Spinal cord (tissue), 10 donors: ENCODE data around the gene NCEH1. TPM values are rescaled to one million over a fixed set of nuclear protein-coding genes. Genes with fewer than 3 reads are reported as not detected.
A peak's percentile ranks its signal among the peaks of the same experiment; 100 is the strongest.
"Not testable (repeated sequence)": the region's sequence is repeated elsewhere in the genome, so short reads cannot be mapped to it uniquely, and the experiment has no call there.

ENCODE experiments used
- DNase-seq, 6 donors: peaks; one replicate each; pipeline versions ENCODE4 v3.0.0 to v3.0.0-alpha.2; 2013 to 2015; ENCODE audit warnings: low spot score in 6 of 6, low read depth in 4 of 6
- H3K27ac ChIP-seq: one replicate; pipeline ENCODE4 v1.5.1; 2013; ENCODE audit warnings: low read depth, low read length, control low read depth
- H3K27me3 ChIP-seq: one replicate; pipeline ENCODE4 v1.6.1; 2013; ENCODE audit warnings: low read length; ENCODE audit not compliant: control insufficient read depth, insufficient read depth
- H3K36me3 ChIP-seq: one replicate; pipeline ENCODE4 v1.6.1; 2013; ENCODE audit warnings: low read length; ENCODE audit not compliant: control insufficient read depth, insufficient read depth
- H3K4me1 ChIP-seq: one replicate; pipeline ENCODE4 v1.6.1; 2013; ENCODE audit warnings: low read length; ENCODE audit not compliant: control insufficient read depth, insufficient read depth
- H3K4me3 ChIP-seq: one replicate; pipeline ENCODE4 v1.5.1; 2013; ENCODE audit warnings: low read depth, low read length, control low read depth
- H3K9me3 ChIP-seq: one replicate; pipeline ENCODE4 v1.6.1; 2013; ENCODE audit warnings: low read length; ENCODE audit not compliant: control insufficient read depth, insufficient read depth
- WGBS: methylation state at CpG from one replicate; pipeline ENCODE4 v1.1.5; 2013; ENCODE audit warnings: missing lambda C conversion rate; ENCODE audit not compliant: insufficient coverage; 5-methylcytosine and 5-hydroxymethylcytosine counted together
- polyA plus RNA-seq, 2 donors: library from polyadenylated mRNA; unstranded; fragments of 120-200 nt; gene quantifications; one replicate each; pipeline ENCODE4 v1.2.1, GENCODE V29; 2013; ENCODE audit not compliant: insufficient read length in 2 of 2
- total RNA-seq, 2 donors: library from RNA; depleted of rRNA in 1 of 2; stranded (reverse); fragments of 120-200 nt in 1 of 2; fragments of >200 nt in 1 of 2; gene quantifications; one replicate each; pipeline versions ENCODE4 v1.2.3 to v1.2.4, GENCODE V29; 2013 to 2014
- donor health status: healthy.

The NCEH1 gene
- total and polyA plus RNA-seq, 4 donors = 4.0 to 16.3 (median 11.4) TPM

GRCh38 chr3:172595664-172596393 is 115.0 kb downstream of the NCEH1 start:
- H3K9me3 ChIP-seq = no peaks in the 10 kb centered on the region

GRCh38 chr3:172594900-172595663 is 115.8 kb downstream of the NCEH1 start:
- H3K27me3 ChIP-seq, H3K27ac ChIP-seq, H3K9me3 ChIP-seq, H3K4me1 ChIP-seq, H3K4me3 ChIP-seq, H3K36me3 ChIP-seq, DNase-seq: not testable (repeated sequence)
- no CpG with 5 or more reads among the region's 11 CpGs for WGBS

More at GRCh38 chr3:172595664-172596393, 115.0 kb downstream of the NCEH1 start:
- WGBS = 44% methylated on average over 4 of the region's 7 CpGs
- Histone ChIP-seq H3K4me1 (no peaks in the 10 kb centered on the region), H3K4me3 (peak overlapping the region; percentile 3), H3K27ac (no peak overlapping the region), H3K36me3 (no peaks in the 10 kb centered on the region), H3K27me3 (no peaks in the 10 kb centered on the region)
- DNase-seq = peak in 3 of 6 donors; percentile 15 to 78 (median 66)

GRCh38 chr3:172592898-172593669 is 117.8 kb downstream of the NCEH1 start:
- Histone ChIP-seq H3K36me3 (no peaks in the 10 kb centered on the region), H3K27me3 (no peaks in the 10 kb centered on the region), H3K4me3 (no peak overlapping the region), H3K27ac (no peak overlapping the region), H3K4me1 (no peaks in the 10 kb centered on the region), H3K9me3 (peaks cover 1% of the 10 kb centered on the region)
- WGBS = 99% methylated on average over 10 of the region's 11 CpGs
- DNase-seq = no peak

GRCh38 chr3:172591876-172592771 is 118.7 kb downstream of the NCEH1 start:
- Histone ChIP-seq H3K36me3 (no peaks in the 10 kb centered on the region), H3K27ac (no peak overlapping the region), H3K4me3 (no peak overlapping the region), H3K9me3 (peaks cover 1% of the 10 kb centered on the region), H3K27me3 (no peaks in the 10 kb centered on the region), H3K4me1 (no peaks in the 10 kb centered on the region)
- DNase-seq = no peak
- WGBS = 92% methylated on average over 9 of the region's 11 CpGs

- H3K4me1 ChIP-seq = no peaks in the 10 kb centered on the region
- H3K9me3 ChIP-seq = peaks cover 1% of the 10 kb centered on the region
- no peak overlapping the region for H3K27ac ChIP-seq
- H3K4me3 ChIP-seq = no peak overlapping the region
- DNase-seq = no peak
- no peaks in the 10 kb centered on the region for H3K36me3 ChIP-seq
- H3K27me3 ChIP-seq = no peaks in the 10 kb centered on the region
- WGBS = 100% methylated on average over 4 of the region's 4 CpGs
These were observed 119.7 kb downstream of the NCEH1 start for GRCh38 chr3:172591125-172591605.

GRCh38 chr3:172586436-172586835 is 124.4 kb downstream of the NCEH1 start:
- DNase-seq = no peak
- Histone ChIP-seq H3K4me1 (no peaks in the 10 kb centered on the region), H3K9me3 (peaks cover 1% of the 10 kb centered on the region), H3K27me3 (no peaks in the 10 kb centered on the region), H3K4me3 (no peak overlapping the region), H3K36me3 (no peaks in the 10 kb centered on the region), H3K27ac (no peak overlapping the region)

- Histone ChIP-seq H3K36me3 (no peaks in the 10 kb centered on the region), H3K4me1 (no peaks in the 10 kb centered on the region), H3K27ac (no peak overlapping the region), H3K27me3 (no peaks in the 10 kb centered on the region), H3K4me3 (no peak overlapping the region), H3K9me3 (peaks cover 1% of the 10 kb centered on the region)
- no peak for DNase-seq
- WGBS = no CpG with 5 or more reads among the region's 4 CpGs
These were observed 124.9 kb downstream of the NCEH1 start for GRCh38 chr3:172585954-172586353.

- Histone ChIP-seq H3K9me3 (no peaks in the 10 kb centered on the region), H3K27me3 (no peaks in the 10 kb centered on the region), H3K4me1 (no peaks in the 10 kb centered on the region), H3K36me3 (no peaks in the 10 kb centered on the region), H3K4me3 (no peak overlapping the region), H3K27ac (no peak overlapping the region)
- no CpG with 5 or more reads among the region's 1 CpG for WGBS
- DNase-seq = peak in 1 of 6 donors; percentile 50
These were observed 128.2 kb downstream of the NCEH1 start for GRCh38 chr3:172582712-172583111.

GRCh38 chr3:172581757-172582166 is 129.1 kb downstream of the NCEH1 start:
- Histone ChIP-seq H3K4me1 (no peaks in the 10 kb centered on the region), H3K27me3 (no peaks in the 10 kb centered on the region), H3K27ac (no peak overlapping the region), H3K9me3 (no peaks in the 10 kb centered on the region), H3K4me3 (no peak overlapping the region), H3K36me3 (no peaks in the 10 kb centered on the region)
- no peak for DNase-seq
